Mucosa of descending colon (tissue), 3 donors: Measurements from ENCODE around the gene FLRT1. TPM values are rescaled to one million over a fixed set of nuclear protein-coding genes. Genes with fewer than 3 reads are reported as not detected.

Source experiments
- ATAC-seq: fragments of 200-7000 bp; cut with Tn5 transposase; one replicate; pipeline ENCODE4 v1.9.1; 2020; ENCODE audit warnings: mild to moderate bottlenecking, moderate library complexity
- DNase-seq, 3 donors: peaks; one replicate each; pipeline ENCODE4 v3.0.0-alpha.2; 2020
- H3K36me3 ChIP-seq: fragments of 200-600 bp; one replicate; pipeline ENCODE4 v1.8.0; 2021; ENCODE audit warnings: low read depth, mild to moderate bottlenecking
- H3K4me1 ChIP-seq: fragments of 200-600 bp; one replicate; pipeline ENCODE4 v1.8.0; 2021; ENCODE audit warnings: low read depth, mild to moderate bottlenecking
- H3K4me3 ChIP-seq: fragments of 200-600 bp; one replicate; pipeline ENCODE4 v1.8.0; 2021; ENCODE audit warnings: mild to moderate bottlenecking
- H3K9me3 ChIP-seq: fragments of 200-600 bp; one replicate; pipeline ENCODE4 v1.8.0; 2021; ENCODE audit warnings: mild to moderate bottlenecking
- intact Hi-C, 2 donors: fragments of 100-400 bp; cut with DNase I in 1 of 2; cut with micrococcal nuclease in 1 of 2; formaldehyde crosslinking; loops; one replicate each; pipeline versions ENCODE4 v1.11.0 to v1.11.1; 2022; cut with DNase I, micrococcal nuclease
- total RNA-seq, 3 donors: library from RNA; stranded (reverse); fragmentation: NEBNext Ultra II Directional in 2 of 3; extraction: Animal tissue kit (Norgen Biotek cat#: 25700) in 2 of 3; gene quantifications; one replicate each; pipeline versions ENCODE4 v1.2.1 to v1.2.4, GENCODE V29; 2021 to 2023
- TF ChIP-seq, protein P1 (sequence below): fragments of 200-600 bp; IDR thresholded peaks from one replicate; pipeline ENCODE4 v1.8.0; 2022; ENCODE audit warnings: antibody characterized with exemption, mild to moderate bottlenecking
- donor health status: DM: no; HTN: no; CAD: no; lungs with moderate emphysema.
- donor health status: DM: no; HTN: no; CAD: no.
- donor health status: DM: no; HTN: yes; CAD: no.

The FLRT1 gene
- total RNA-seq, 3 donors from 2014 or later: 0.31 to 8.9 (median 0.38) TPM

DNA sequence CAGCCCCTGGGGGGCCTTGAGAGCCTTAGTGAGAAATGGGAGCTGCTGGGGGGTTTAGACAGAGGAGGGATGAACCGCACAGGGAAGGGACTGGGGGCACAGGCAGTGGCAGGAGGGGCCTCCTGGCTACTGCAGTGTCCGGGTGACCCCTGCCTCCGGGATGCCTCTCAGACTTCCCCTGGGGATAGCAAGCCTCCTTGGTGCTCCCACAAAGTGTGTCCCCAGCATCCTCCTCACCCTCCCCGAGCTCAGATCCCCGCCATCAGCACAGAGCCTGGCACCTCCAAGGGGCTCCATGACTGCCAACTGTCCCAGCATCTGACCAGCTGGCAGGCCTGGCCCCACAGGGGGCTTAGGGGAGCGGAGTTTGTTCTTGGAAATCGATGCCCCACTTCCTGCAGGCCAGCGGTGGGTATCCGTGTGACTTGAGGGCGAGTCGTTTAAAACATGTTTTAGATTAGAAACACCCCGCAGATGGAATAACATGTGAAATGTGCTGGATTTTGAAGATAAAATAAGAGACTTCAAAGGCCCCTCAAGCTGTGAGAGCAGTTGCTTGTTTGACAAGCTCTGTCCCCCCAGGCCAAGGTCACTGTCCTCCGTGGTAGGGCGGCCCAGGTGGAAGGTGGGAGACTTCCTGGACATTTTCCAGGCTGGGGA is 13.5 kb upstream of the FLRT1 start:
- intact Hi-C loops: no loop called here
- TF ChIP-seq, protein P1, sequence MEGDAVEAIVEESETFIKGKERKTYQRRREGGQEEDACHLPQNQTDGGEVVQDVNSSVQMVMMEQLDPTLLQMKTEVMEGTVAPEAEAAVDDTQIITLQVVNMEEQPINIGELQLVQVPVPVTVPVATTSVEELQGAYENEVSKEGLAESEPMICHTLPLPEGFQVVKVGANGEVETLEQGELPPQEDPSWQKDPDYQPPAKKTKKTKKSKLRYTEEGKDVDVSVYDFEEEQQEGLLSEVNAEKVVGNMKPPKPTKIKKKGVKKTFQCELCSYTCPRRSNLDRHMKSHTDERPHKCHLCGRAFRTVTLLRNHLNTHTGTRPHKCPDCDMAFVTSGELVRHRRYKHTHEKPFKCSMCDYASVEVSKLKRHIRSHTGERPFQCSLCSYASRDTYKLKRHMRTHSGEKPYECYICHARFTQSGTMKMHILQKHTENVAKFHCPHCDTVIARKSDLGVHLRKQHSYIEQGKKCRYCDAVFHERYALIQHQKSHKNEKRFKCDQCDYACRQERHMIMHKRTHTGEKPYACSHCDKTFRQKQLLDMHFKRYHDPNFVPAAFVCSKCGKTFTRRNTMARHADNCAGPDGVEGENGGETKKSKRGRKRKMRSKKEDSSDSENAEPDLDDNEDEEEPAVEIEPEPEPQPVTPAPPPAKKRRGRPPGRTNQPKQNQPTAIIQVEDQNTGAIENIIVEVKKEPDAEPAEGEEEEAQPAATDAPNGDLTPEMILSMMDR: no peak
- no peak for ATAC-seq
- no peak for DNase-seq
- Histone ChIP-seq H3K36me3 (no peaks in the 10 kb centered on the region), H3K4me1 (peaks cover 4% of the 10 kb centered on the region), H3K4me3 (no peak overlapping the region), H3K9me3 (no peaks in the 10 kb centered on the region)

DNA sequence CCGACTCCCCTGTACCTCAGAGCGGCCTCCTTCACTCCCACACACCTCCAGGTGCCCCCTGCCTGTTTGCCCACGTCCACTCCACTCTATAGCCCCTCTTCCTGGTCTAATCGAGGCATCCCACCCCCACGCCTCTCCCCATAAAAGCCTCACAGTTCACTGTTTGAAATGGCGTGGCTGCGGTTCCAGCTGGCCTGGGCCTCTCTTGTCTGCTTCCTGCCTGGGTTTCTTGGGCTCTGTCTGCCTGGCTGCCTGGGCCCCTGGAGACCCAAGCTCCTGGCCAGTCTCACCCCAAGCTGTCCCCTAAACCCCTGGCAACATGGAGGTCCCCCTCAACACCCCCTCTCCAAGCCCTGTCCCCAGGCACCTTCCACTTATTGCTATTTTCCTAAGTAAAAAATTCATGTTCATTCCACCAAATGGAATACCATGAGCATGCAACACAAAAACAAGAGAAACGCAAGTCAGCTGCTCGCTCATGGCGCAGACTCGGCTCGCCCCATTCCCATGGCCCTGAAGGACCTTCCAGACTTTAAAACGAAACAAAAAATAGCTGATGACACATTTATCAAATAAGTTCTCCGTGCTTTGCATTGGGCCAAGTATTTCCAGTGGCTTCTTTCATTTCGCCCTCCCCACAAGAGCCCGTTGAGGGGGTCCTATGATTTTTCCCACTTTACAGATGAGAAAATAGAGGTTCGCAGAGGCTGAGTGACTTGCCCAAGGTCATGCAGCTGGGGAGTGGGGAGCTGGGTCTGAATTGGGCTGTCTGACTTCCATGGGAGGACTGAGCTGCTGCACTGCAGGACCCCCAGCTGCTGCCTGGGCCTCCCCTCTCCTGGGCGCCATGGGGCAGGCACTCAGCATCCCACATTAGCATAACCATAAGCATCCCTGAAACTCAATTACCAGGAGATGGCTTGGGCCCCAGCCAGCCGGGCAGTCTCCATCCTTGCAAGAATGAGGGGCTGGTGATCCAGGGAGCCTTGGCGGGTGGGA is 11.7 kb upstream of the FLRT1 start:
- H3K36me3 ChIP-seq: no peaks in the 10 kb centered on the region
- ATAC-seq (no peak), DNase-seq (no peak)
- no peaks in the 10 kb centered on the region for H3K9me3 ChIP-seq
- intact Hi-C loops: no loop called here
- no peak overlapping the region for H3K4me3 ChIP-seq
- TF ChIP-seq, protein P1: no peak
- H3K4me1 ChIP-seq: no peaks in the 10 kb centered on the region

DNA sequence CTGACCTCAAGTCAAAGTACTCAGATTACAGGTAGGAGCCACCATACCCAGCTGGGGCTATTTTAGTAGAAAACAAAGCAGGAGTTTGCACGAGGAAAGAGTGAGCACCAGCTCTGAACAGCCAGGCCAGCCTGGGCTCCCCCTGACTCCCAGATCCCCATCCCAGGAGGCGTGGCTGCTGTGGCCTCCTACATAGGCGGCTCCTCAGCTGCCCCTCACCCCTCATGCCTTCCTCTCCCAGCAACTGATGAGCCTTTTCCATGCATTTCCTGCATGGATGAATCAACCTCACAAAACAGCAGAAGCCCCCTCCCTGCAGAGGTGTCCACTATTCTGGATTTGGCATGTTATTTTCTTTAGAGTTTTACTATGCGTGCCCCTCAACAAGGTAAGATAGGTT is 10.5 kb upstream of the FLRT1 start:
- intact Hi-C loops: no loop called here
- no peaks in the 10 kb centered on the region for H3K9me3 ChIP-seq

DNA sequence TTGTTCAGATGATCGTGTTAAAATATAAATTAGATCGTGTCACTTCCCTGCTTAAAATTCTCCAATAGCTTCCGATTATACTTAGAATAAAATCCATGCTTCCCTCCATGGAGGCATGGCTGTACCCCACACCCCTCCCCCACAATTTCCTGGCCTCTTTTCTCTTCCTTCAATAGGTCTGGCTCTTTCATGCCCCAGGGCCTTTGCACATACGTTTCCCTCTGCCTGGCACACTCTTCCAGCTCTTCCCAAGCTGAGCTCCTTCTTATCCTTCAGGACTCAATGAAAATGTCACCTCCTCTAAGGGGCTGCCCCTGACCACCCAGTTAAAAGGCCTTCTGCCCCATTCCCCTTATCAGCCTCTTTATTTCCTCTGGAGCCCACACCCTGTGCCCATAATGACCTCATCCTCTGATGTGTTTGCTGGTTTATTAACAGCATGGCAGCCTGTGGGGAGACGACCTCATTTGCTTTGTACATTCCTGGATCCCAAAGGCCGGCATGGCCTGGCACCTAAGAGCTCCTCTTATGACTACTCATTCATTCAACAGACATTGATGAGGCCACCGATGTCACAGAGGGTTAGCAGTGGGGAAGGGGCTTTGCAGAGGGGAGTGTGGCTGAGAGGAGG is 9.0 kb upstream of the FLRT1 start:
- no peak for ATAC-seq

More for the DNA sequence above, 10.5 kb upstream of the FLRT1 start:
- no peaks in the 10 kb centered on the region for H3K4me1 ChIP-seq
- DNase-seq (no peak), ATAC-seq (no peak)
- TF ChIP-seq, protein P1: no peak
- H3K36me3 ChIP-seq: no peaks in the 10 kb centered on the region
- H3K4me3 ChIP-seq: no peak overlapping the region

More for the DNA sequence above, 9.0 kb upstream of the FLRT1 start:
- no peak for DNase-seq
- no peak overlapping the region for H3K4me3 ChIP-seq
- H3K4me1 ChIP-seq: no peaks in the 10 kb centered on the region
- TF ChIP-seq, protein P1: no peak
- no peaks in the 10 kb centered on the region for H3K9me3 ChIP-seq
- H3K36me3 ChIP-seq: no peaks in the 10 kb centered on the region
- intact Hi-C loops: no loop called here
